C4-2B (cell line): ENCODE data around the gene FRMD4B.
"Not testable (repeated sequence)": the region's sequence is repeated elsewhere in the genome, so short reads cannot be mapped to it uniquely, and the experiment has no call there.

Source experiments
- H3K27ac ChIP-seq: fragments of 450-650 bp; 2 replicates; pipeline ENCODE4 v1.5.1; 2017
- CTCF ChIP-seq: fragments of 450-650 bp; conservative IDR thresholded peaks from 2 replicates; pipeline ENCODE4 v1.5.1; 2017; ENCODE audit warnings: mild to moderate bottlenecking
- ZFX ChIP-seq: fragments of 450-650 bp; IDR thresholded peaks from 2 replicates; pipeline ENCODE4 v1.6.1; 2017

Gene FRMD4B

DNA sequence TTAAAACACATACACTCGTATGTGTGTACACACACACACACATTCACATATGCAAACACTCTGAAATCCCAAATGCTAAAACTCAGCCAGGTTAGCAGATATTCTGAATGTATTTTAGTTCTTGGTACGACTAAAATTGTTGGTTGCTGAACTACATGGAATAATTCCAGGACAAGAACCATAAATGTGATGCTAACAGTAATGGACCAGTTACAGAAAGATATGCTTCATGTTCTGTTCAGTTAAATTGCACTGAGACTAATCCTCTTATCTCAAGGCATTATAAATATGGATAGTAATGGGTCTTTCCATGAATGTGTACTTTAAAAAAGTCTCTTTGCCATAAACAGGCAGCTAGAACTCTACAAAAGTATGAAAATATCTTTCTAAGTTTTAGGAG, 113.3 kb downstream of the FRMD4B start:
- no peak for TF ChIP-seq ZFX
- TF ChIP-seq CTCF: no peak
- H3K27ac ChIP-seq: no peak overlapping the region

DNA sequence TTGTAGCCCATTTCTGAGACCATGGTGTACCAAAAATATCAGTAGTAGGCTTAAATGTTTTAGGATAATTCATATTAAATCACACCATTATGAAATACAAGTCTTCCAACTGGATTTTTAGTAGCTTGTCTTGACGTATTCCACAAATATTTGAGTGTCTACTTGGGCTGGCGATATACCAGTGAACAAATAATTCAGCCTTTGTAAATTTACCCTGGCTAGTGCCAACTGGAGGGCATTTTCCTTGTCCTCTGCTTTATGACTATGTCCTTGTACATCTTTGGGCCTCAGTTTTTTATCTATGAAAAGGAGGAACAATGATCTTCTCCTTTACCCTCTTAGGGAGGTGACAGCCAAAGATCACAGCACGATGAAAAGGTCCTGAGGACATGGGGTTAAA, 114.8 kb downstream of the FRMD4B start:
- TF ChIP-seq ZFX: no peak
- no peak for TF ChIP-seq CTCF
- no peak overlapping the region for H3K27ac ChIP-seq

DNA sequence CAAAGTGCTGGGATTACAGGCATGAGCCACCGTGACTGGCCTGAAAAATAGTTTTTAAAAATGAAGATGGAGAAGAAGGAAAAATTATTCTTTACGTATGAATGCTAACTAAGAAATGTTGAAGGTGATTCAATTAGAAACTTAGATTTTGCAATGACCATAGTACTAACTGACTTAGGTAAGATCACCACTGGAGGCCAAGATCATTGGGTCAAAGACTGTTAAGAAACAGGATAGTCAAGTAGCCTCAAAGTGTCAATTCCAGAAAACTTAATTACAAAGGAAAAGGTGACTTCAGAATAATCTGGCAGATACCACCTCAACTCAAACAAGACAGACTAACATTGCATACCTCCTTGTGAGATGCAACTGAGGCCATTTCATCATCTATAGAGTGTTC, 119.3 kb downstream of the FRMD4B start:
- no peak for TF ChIP-seq ZFX
- no peak for TF ChIP-seq CTCF

GRCh38 chr3:69266071-69266470, 119.8 kb downstream of the FRMD4B start:
- H3K27ac ChIP-seq: not testable (repeated sequence)

More for the DNA sequence above, 119.3 kb downstream of the FRMD4B start:
- H3K27ac ChIP-seq: no peak overlapping the region

- not testable (repeated sequence) for H3K27ac ChIP-seq
These were observed 125.0 kb downstream of the FRMD4B start for GRCh38 chr3:69260843-69261405.

DNA sequence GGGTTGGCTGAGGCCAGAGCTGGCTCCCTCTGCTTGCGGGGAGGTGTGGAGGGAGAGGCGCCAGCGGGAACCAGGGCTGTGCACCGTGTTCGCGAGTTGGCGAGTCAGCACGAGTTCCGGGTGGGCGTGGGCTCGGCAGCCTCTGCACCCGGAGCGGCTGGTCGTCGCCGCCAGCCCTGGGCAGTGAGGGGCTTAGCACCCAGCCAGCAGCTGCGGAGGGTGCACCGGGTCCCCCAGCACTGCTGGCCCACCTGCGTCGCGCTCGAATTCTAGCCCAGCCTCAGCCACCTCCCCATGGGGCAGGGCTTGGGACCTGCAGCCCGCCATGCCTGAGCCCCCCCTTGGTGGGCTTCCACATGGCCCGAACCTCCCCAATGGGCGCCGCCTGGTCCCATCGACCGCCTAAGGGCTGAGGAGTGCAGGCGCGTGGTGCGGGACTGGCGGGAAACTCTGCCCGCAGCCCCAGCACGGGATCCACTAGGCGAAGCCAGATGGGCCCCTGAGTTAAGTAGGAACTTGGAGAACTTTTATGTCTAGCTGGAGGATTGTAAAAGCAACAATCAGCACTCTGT, 125.6 kb downstream of the FRMD4B start:
- TF ChIP-seq CTCF (no peak), ZFX (no peak)
- no peak overlapping the region for H3K27ac ChIP-seq

DNA sequence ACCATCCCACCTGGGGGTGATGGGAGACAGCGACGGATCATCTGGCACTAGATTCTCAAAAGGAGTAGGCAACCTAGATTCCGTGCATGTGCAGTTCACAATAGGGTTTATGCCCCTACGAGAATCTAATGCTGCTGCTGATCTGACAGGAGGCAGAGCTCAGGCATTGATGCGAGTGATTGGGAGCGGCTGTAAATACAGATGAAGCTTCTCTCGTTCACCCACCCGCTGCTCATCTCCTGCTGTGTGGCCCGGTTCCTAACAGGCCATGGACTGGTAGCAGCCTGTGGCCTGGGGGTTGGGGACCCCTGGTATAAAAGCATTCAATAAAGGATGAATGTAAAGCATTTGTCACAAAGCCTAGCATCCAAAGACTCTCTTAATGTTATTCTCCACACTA, 126.8 kb downstream of the FRMD4B start:
- no peak for TF ChIP-seq CTCF
- no peak for TF ChIP-seq ZFX
- no peak overlapping the region for H3K27ac ChIP-seq

DNA sequence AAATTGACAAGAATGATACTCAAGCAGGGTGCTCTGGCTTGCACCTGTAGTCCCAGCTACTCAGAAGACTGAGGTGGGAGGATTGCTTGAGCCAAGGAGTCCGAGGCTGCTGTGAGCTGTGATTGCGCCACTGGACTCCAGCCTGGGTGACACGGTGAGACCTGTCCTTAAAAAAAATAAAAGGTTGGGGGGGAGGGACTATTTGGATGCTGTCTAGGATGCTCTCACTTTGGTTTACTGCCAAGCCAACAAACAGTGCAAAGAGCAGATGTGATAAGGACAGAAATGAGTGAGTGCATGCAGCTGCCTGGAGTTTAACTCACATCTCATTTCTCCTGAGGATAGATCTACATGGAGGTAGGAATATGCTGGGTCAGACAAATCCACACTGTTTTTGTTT, 130.0 kb downstream of the FRMD4B start:
- no peak overlapping the region for H3K27ac ChIP-seq
- TF ChIP-seq CTCF (no peak), ZFX (no peak)
